Fibroblast of the aortic adventitia (primary cell): Measurements from ENCODE around the gene BMP15. TPM values are rescaled to one million over a fixed set of nuclear protein-coding genes. Genes with fewer than 3 reads are reported as not detected.

Source experiments
- DNase-seq: peaks from one replicate; pipeline ENCODE4 v3.0.0-alpha.2; 2010; ENCODE audit warnings: low read depth
- H3K4me3 ChIP-seq: 2 replicates; pipeline ENCODE4 v1.5.1; 2011; ENCODE audit warnings: low read depth, mild to moderate bottlenecking, control low read depth, low read length, moderate library complexity
- total RNA-seq: library from RNA; depleted of rRNA; stranded (reverse); fragments of >200 nt; gene quantifications from 2 replicates; pipeline ENCODE4 v1.2.3, GENCODE V29; 2012; ENCODE audit warnings: low replicate concordance
- TF ChIP-seq, protein P1 (sequence below): IDR thresholded peaks from 2 replicates; pipeline ENCODE4 v1.5.1; 2011; ENCODE audit warnings: mild to moderate bottlenecking, low read length, control low read depth, inconsistent platforms; ENCODE audit not compliant: insufficient read depth

BMP15 gene
- total RNA-seq, 1 donor = not detected

DNA sequence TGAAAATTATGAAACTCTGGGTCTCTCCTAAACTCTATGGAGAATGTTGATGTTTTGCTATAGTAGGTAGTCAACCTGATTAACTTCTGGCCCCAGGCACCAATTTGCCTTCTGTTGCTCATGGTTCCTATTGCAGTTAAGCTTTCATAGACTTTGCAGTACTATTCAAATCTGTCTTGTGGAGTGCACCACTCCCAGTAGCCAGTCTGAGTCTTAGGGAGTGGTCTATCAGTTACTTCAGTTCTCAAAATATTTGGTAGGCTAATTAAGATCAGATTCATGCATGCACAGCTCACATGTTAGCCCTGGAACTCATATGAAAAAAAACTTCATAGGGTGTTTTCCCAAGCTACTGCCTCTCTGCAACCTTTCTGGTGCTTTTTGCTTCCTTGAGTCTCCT lies 53.3 kb downstream of the BMP15 start:
- no peak overlapping the region for H3K4me3 ChIP-seq
- TF ChIP-seq, protein P1, sequence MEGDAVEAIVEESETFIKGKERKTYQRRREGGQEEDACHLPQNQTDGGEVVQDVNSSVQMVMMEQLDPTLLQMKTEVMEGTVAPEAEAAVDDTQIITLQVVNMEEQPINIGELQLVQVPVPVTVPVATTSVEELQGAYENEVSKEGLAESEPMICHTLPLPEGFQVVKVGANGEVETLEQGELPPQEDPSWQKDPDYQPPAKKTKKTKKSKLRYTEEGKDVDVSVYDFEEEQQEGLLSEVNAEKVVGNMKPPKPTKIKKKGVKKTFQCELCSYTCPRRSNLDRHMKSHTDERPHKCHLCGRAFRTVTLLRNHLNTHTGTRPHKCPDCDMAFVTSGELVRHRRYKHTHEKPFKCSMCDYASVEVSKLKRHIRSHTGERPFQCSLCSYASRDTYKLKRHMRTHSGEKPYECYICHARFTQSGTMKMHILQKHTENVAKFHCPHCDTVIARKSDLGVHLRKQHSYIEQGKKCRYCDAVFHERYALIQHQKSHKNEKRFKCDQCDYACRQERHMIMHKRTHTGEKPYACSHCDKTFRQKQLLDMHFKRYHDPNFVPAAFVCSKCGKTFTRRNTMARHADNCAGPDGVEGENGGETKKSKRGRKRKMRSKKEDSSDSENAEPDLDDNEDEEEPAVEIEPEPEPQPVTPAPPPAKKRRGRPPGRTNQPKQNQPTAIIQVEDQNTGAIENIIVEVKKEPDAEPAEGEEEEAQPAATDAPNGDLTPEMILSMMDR = no peak
- no peak for DNase-seq

Other genes with a start within 250 kb of the BMP15 start
- 0.72 and 1.4 TPM in 2 replicates for gene SHROOM4, start 96.5 kb upstream of the BMP15 start, total RNA-seq